T-cell (primary cell): ENCODE results near the gene TBC1D22A. TPM values are rescaled to one million over a fixed set of nuclear protein-coding genes. Genes with fewer than 3 reads are reported as not detected.

Source experiments
- ATAC-seq, 4 experiments: fragments of 200-7000 bp in 3 of 4; fragments of 150-1000 bp in 1 of 4; cut with Tn5 transposase; replicated peaks in 1 of 4; 1 replicate in 3 of 4; 2 replicates in 1 of 4; pipeline ENCODE4 v1.10.0; 2021; ENCODE audit warnings: moderate library complexity in 3 of 4, mild to moderate bottlenecking in 2 of 4, moderate number of reproducible peaks in 1 of 4
- CTCF ChIA-PET, 2 donors: fragments of 300-600 bp; sonication (Branson Sonifier 250); formaldehyde crosslinking; loops; one replicate each; lab custom pipeline; 2022; ENCODE audit warnings: antibody characterized with exemption in 2 of 2; lab: Charles Lee
- POLR2A ChIA-PET, 2 donors: fragments of 300-600 bp; sonication (Branson Sonifier 250); formaldehyde crosslinking; loops; one replicate each; lab custom pipeline; 2022; ENCODE audit warnings: antibody characterized with exemption in 2 of 2; lab: Charles Lee
- DNase-seq, 35 experiments: peaks; one replicate each; pipeline versions ENCODE4 v3.0.0 to v3.0.0-alpha.2; 2013 to 2023
- H3K27ac ChIP-seq: one replicate; pipeline ENCODE4 v1.5.1; 2013; ENCODE audit warnings: low read length
- H3K27me3 ChIP-seq, 2 experiments: replicated peaks in 1 of 2; 1 replicate in 1 of 2; 2 replicates in 1 of 2; pipeline versions ENCODE4 v1.6.1 to v1.7.0; 2013; ENCODE audit warnings: low read length in 1 of 2, mixed read lengths in 1 of 2; ENCODE audit not compliant: control insufficient read depth in 2 of 2, insufficient read depth in 2 of 2; ENCODE audit errors: extremely low read depth in 1 of 2
- H3K36me3 ChIP-seq, 2 donors: 1 replicate in 1 of 2; 2 replicates in 1 of 2; pipeline versions ENCODE4 v1.6.1 to v1.7.0; 2013; ENCODE audit warnings: low read length in 1 of 2; ENCODE audit not compliant: control insufficient read depth in 2 of 2, insufficient read depth in 1 of 2; ENCODE audit errors: extremely low read depth in 1 of 2
- H3K4me1 ChIP-seq, 2 experiments: 1 replicate in 1 of 2; 2 replicates in 1 of 2; pipeline versions ENCODE4 v1.6.1 to v1.7.0; 2013; ENCODE audit warnings: low read length in 2 of 2, mixed read lengths in 1 of 2; ENCODE audit not compliant: insufficient read depth in 2 of 2, control insufficient read depth in 1 of 2; ENCODE audit errors: extremely low read depth in 1 of 2
- H3K4me3 ChIP-seq, 2 donors: 1 replicate in 1 of 2; 2 replicates in 1 of 2; pipeline versions ENCODE4 v1.5.1 to v1.7.0; 2013; ENCODE audit warnings: mild to moderate bottlenecking in 2 of 2, low read length in 1 of 2, moderate library complexity in 1 of 2; ENCODE audit not compliant: control insufficient read depth in 1 of 2; ENCODE audit errors: extremely low read depth in 1 of 2
- H3K9me3 ChIP-seq: 2 replicates; pipeline ENCODE4 v1.7.0; 2013
- H3K27ac Mint-ChIP-seq, 2 donors: one replicate each; pipeline ENCODE4 v1.8.0; 2020 to 2021; ENCODE audit warnings: mild to moderate bottlenecking in 2 of 2, mixed read lengths in 2 of 2
- H3K27me3 Mint-ChIP-seq, 2 donors: one replicate each; pipeline ENCODE4 v1.8.0; 2021 to 2022; ENCODE audit warnings: mixed read lengths in 2 of 2
- H3K36me3 Mint-ChIP-seq: one replicate; pipeline ENCODE4 v1.8.0; 2021; ENCODE audit warnings: mixed read lengths
- H3K4me1 Mint-ChIP-seq, 3 donors: one replicate each; pipeline ENCODE4 v1.8.0; 2020 to 2022; ENCODE audit warnings: mixed read lengths in 3 of 3, mild to moderate bottlenecking in 1 of 3
- H3K4me3 Mint-ChIP-seq, 3 donors: one replicate each; pipeline ENCODE4 v1.8.0; 2020 to 2022; ENCODE audit warnings: mild to moderate bottlenecking in 3 of 3, mixed read lengths in 3 of 3, moderate library complexity in 3 of 3
- H3K9me3 Mint-ChIP-seq, 3 donors: one replicate each; pipeline ENCODE4 v1.8.0; 2020 to 2022; ENCODE audit warnings: mixed read lengths in 3 of 3
- whole genome bisulfite sequencing: methylation state at CpG from one replicate; pipeline ENCODE4 v1.1.5; 2013; ENCODE audit warnings: missing lambda C conversion rate; ENCODE audit not compliant: insufficient coverage; 5-methylcytosine and 5-hydroxymethylcytosine counted together
- total RNA-seq, 35 experiments: library from RNA in 6 of 35; stranded (reverse) in 6 of 35; fragments of 120-200 nt in 1 of 35; gene quantifications; one replicate each; pipeline versions ENCODE4 v1.2.1 to v1.2.4 and lab custom pipeline; 2013 to 2026

Gene TBC1D22A
- total RNA-seq, 5 donors from 2014 or later (not counting 1 experiment from before 2014, with no cell fraction given): 38.3 to 67.8 (median 57.7) TPM

- ChIA-PET CTCF (no interaction called here), POLR2A (no interaction called here)
These were observed 16.3 kb upstream of the TBC1D22A start for GRCh38 chr22:46746192-46746591.

GRCh38 chr22:46746620-46747019, 15.8 kb upstream of the TBC1D22A start:
- H3K4me1 Mint-ChIP-seq: peaks cover 27 to 39% (median 29%) of the 10 kb centered on the region in 3 donors
- ChIA-PET POLR2A (no interaction called here), CTCF (no interaction called here)
- no peak overlapping the region for H3K27ac ChIP-seq
- peaks cover 17 to 49% of the 10 kb centered on the region in 2 experiments for H3K4me1 ChIP-seq
- H3K4me3 Mint-ChIP-seq: peak overlapping the region in 2 of 3 donors; percentile 2 to 13
- H3K27me3 Mint-ChIP-seq: no peaks in the 10 kb centered on the region
- H3K9me3 ChIP-seq: no peaks in the 10 kb centered on the region
- H3K4me3 ChIP-seq: no peak overlapping the region
- ATAC-seq: no peak
- H3K9me3 Mint-ChIP-seq: no peaks in the 10 kb centered on the region
- H3K27ac Mint-ChIP-seq: peak overlapping the region; percentile 46 to 66
- no peaks in the 10 kb centered on the region for H3K36me3 Mint-ChIP-seq
- no peaks in the 10 kb centered on the region for H3K36me3 ChIP-seq
- DNase-seq: no peak
- 91% methylated on average over 8 of the region's 11 CpGs for whole genome bisulfite sequencing
- H3K27me3 ChIP-seq: no peaks in the 10 kb centered on the region

More at GRCh38 chr22:46746192-46746591, 16.3 kb upstream of the TBC1D22A start:
- H3K27ac ChIP-seq: no peak overlapping the region
- Mint-ChIP-seq H3K4me3 (peak overlapping the region in 1 of 3 donors; percentile 2), H3K36me3 (no peaks in the 10 kb centered on the region), H3K27me3 (no peaks in the 10 kb centered on the region), H3K9me3 (no peaks in the 10 kb centered on the region), H3K4me1 (peaks cover 25 to 37% (median 26%) of the 10 kb centered on the region in 3 donors), H3K27ac (peak overlapping the region; percentile 66)
- no peak overlapping the region for H3K4me3 ChIP-seq
- no peaks in the 10 kb centered on the region for H3K27me3 ChIP-seq
- H3K9me3 ChIP-seq: no peaks in the 10 kb centered on the region
- WGBS: 83% methylated on average over 5 of the region's 5 CpGs
- no peaks in the 10 kb centered on the region for H3K36me3 ChIP-seq
- H3K4me1 ChIP-seq: peaks cover 17 to 45% of the 10 kb centered on the region in 2 experiments
- ATAC-seq: no peak
- DNase-seq: no peak

- Histone ChIP-seq H3K4me3 (no peak overlapping the region), H3K27ac (no peak overlapping the region), H3K27me3 (no peaks in the 10 kb centered on the region), H3K4me1 (peaks cover 17 to 49% of the 10 kb centered on the region in 2 experiments), H3K9me3 (no peaks in the 10 kb centered on the region), H3K36me3 (no peaks in the 10 kb centered on the region)
- POLR2A ChIA-PET: no interaction called here
- Mint-ChIP-seq H3K4me3 (peak overlapping the region in 1 of 3 donors; percentile 29), H3K36me3 (no peaks in the 10 kb centered on the region), H3K4me1 (peaks cover 27 to 39% (median 29%) of the 10 kb centered on the region in 3 donors), H3K9me3 (no peaks in the 10 kb centered on the region), H3K27ac (peak overlapping the region; percentile 44 to 98), H3K27me3 (no peaks in the 10 kb centered on the region)
- WGBS: 95% methylated on average over 6 of the region's 8 CpGs
- ATAC-seq: no peak
- CTCF ChIA-PET: no interaction called here
- no peak for DNase-seq
These were observed 14.8 kb upstream of the TBC1D22A start for GRCh38 chr22:46747646-46748045.

- Histone ChIP-seq H3K27ac (peak overlapping the region; percentile 92), H3K9me3 (no peaks in the 10 kb centered on the region), H3K4me1 (peaks cover 17 to 49% of the 10 kb centered on the region in 2 experiments), H3K4me3 (peak overlapping the region; percentile 36 to 46), H3K27me3 (no peaks in the 10 kb centered on the region), H3K36me3 (no peaks in the 10 kb centered on the region)
- H3K27me3 Mint-ChIP-seq: no peaks in the 10 kb centered on the region
- ChIA-PET CTCF (interaction anchor here in 1 of 2 donors (0.6 to 1.6 kb wide), 4 partner anchors 9 to 15 kb away, joined by 3 to 9 read pairs (median 4); no protein-coding TSS in a partner anchor), POLR2A (interaction anchor here (0.5 to 1.6 kb wide), 4 partner anchors 12 to 54 kb away, joined by 3 to 9 read pairs (median 4); partner anchors contain the start of gene TBC1D22A (in 1 of the 2))
- no peak for DNase-seq
- H3K4me1 Mint-ChIP-seq: peaks cover 27 to 39% (median 29%) of the 10 kb centered on the region in 3 donors
- H3K9me3 Mint-ChIP-seq: no peaks in the 10 kb centered on the region
- peak overlapping the region; percentile 96 to 98 for H3K27ac Mint-ChIP-seq
- WGBS: 98% methylated on average over 10 of the region's 20 CpGs
- peak overlapping the region in 2 of 3 donors; percentile 81 to 86 for H3K4me3 Mint-ChIP-seq
- ATAC-seq: no peak
- no peaks in the 10 kb centered on the region for H3K36me3 Mint-ChIP-seq
These were observed 14.1 kb upstream of the TBC1D22A start for GRCh38 chr22:46748206-46748907.

GRCh38 chr22:46748908-46749675, 13.4 kb upstream of the TBC1D22A start:
- peak overlapping the region; percentile 36 to 46 for H3K4me3 ChIP-seq
- peak overlapping the region; percentile 92 for H3K27ac ChIP-seq
- Mint-ChIP-seq H3K27ac (peak overlapping the region; percentile 96 to 98), H3K27me3 (no peaks in the 10 kb centered on the region), H3K4me1 (peaks cover 28 to 42% (median 29%) of the 10 kb centered on the region in 3 donors), H3K4me3 (peak overlapping the region; percentile 68 to 86 (median 81)), H3K36me3 (no peaks in the 10 kb centered on the region), H3K9me3 (no peaks in the 10 kb centered on the region)
- WGBS: 13% methylated on average over 12 of the region's 15 CpGs
- ChIA-PET POLR2A (interaction anchor here (0.6 to 1.6 kb wide), 3 partner anchors 13 to 54 kb away, joined by 3 to 9 read pairs (median 4); partner anchors contain the start of gene TBC1D22A (in 1 of the 2)), CTCF (interaction anchor here in 1 of 2 donors (0.6 to 1.6 kb wide), 4 partner anchors 9 to 14 kb away, joined by 3 to 9 read pairs (median 4); no protein-coding TSS in a partner anchor)
- peaks cover 17 to 53% of the 10 kb centered on the region in 2 experiments for H3K4me1 ChIP-seq
- no peaks in the 10 kb centered on the region for H3K27me3 ChIP-seq
- DNase-seq (peak; percentile 34 to 84 (median 70)), ATAC-seq (peak; percentile 97 to 99 (median 98))
- H3K9me3 ChIP-seq: no peaks in the 10 kb centered on the region
- no peaks in the 10 kb centered on the region for H3K36me3 ChIP-seq
